ENCODE data around the gene SCYGR2.

DNA sequence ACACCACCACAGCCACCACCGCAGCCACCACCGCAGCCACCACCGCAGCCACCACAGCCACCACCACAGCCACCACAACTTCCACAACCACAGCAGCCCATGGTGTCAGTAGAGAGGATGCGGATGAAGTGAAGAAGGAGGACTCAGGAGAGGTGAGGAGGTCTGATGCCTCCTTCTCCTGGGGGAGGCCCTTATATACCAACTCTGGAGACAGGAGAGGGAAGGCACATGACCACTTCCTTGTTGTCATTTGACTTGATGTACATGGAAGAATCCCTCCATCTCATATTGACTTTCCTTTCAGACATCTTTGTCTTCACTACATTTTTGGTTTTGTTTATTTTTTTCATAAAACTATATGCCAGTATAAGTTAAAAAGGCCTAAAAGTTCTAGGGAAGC is 16.0 kb downstream of the SCYGR2 start, which contains the start of gene SCYGR3:
- TF ChIP-seq CTCF (IDR thresholded peaks at IDR 0.05) (no peak), EZH2 (IDR thresholded peaks at IDR 0.05) (no peak), EZH2phosphoT487 (IDR thresholded peaks at IDR 0.05) (no peak)
